Erythroblast (primary cell): Measurements from ENCODE around the gene SUSD5.
"Not testable (repeated sequence)": the region's sequence is repeated elsewhere in the genome, so short reads cannot be mapped to it uniquely, and the experiment has no call there.

Experiments
- DNase-seq, 2 experiments: peaks; one replicate each; lab custom pipeline; 2025; lab: John Stamatoyannopoulos, UW
- GATA1 ChIP-seq: IDR thresholded peaks from 2 replicates; pipeline ENCODE4 v1.6.1; 2011; ENCODE audit warnings: low read depth, mild to moderate bottlenecking, control low read depth, low read length, moderate library complexity
- POLR2A ChIP-seq: IDR thresholded peaks from 2 replicates; pipeline ENCODE4 v1.6.1; 2011; ENCODE audit warnings: mild to moderate bottlenecking, low read length

Gene SUSD5

DNA sequence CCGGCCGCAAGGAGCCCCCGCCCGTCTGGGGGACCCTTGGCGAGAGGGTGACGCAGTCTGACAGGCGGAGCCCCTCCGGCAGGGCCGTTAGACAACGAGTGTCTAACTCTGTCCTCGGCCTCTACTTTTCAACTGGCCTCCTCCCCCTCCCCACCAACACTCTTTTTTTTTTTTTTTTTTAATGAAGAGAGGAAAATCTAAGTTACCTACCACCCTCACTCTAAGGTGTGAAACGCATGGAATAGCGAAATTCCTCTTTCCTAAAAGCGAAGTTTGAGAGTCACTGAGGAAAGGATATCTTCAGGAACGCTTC, 521 bp upstream of the SUSD5 start:
- no peak for DNase-seq
- no peak for TF ChIP-seq GATA1
- no peak for TF ChIP-seq POLR2A

DNA sequence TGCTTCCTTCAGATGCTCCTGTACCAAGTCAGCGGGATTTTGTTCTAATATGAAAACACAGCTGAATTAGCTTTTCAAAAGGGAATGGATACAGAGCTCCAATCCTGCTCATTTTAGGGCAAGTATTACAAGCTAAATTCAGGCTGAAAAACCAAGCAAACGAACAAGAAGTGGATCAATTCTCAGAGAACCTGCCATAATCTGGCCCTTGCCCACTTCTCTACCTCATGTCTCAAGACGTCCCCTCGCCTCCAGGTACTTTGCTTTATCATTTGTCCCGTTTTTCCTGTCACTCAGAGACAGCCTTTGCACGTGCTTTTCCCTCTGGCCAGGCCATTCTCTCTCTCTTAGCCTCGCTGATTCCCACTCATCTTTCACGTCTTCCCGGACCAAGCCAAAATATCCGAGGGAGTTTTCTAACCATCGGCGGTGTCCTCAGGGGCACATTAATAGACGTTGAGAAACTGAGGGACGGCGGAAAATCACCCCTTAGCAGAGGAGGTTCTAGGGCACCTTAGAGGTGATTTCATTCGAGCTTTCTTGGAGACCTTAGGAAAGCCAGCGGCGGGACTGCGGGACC, 654 bp downstream of the SUSD5 start:
- no peak for DNase-seq

DNA sequence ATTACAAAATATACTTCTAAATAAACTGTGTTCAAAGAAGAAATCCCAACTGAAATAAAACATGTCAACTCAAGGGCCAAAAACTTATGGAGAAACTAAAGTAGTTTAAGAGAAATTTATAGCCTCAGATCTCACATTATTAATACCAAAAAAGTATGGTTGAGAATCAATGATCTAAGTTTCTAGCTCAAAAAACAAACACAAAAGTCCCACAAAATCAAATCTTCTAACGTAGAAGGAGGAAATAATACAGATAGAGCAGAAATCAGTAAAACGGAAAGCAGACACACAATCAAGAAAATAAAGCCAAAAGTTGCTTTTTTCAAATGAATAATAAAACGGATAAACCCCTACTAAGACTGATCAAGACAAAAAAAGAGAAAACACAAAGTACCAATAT, 2.9 kb downstream of the SUSD5 start:
- TF ChIP-seq POLR2A: no peak
- no peak for DNase-seq

More for the DNA sequence above, 654 bp downstream of the SUSD5 start:
- TF ChIP-seq POLR2A: no peak
- no peak for TF ChIP-seq GATA1

DNA sequence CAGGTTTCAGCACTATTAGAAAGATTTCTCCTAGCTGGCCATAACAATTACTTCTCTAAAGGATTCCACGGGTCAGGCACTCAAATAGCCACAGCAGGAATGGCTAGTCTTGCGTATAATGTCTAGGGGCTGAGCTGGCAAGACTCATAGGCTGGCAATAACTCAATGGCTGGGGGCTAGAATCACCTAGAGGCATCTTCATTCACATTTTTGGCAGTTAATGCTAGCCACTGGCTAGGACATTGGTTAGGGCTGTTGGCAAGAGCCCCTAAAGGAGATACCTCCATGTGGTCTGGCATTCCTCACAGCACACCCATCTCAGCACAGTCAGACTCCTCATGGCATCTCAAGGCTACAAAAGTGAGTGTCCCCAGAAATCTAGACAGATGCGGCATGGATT, 6.2 kb downstream of the SUSD5 start:
- TF ChIP-seq GATA1: no peak
- TF ChIP-seq POLR2A: no peak
- no peak for DNase-seq

DNA sequence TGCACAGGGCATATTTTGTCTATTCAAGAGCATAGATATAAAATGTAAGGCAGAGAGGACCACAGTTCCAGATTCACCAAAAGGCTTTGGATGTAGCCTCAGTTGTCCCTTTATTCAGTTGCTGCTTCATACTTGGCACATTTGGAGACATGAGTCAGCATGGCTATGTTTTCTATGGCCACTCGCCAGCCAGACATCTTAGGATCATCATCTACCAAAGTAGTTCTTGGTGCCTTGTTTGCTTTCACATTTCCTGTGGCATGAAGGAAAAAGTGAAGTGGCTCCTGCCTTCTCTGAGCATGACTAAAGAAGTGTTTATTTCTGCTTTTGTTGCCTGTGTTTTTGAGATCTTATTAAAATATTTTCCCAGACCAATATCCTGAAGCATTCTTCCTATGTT, 7.2 kb downstream of the SUSD5 start:
- no peak for DNase-seq
- TF ChIP-seq GATA1: no peak

DNA sequence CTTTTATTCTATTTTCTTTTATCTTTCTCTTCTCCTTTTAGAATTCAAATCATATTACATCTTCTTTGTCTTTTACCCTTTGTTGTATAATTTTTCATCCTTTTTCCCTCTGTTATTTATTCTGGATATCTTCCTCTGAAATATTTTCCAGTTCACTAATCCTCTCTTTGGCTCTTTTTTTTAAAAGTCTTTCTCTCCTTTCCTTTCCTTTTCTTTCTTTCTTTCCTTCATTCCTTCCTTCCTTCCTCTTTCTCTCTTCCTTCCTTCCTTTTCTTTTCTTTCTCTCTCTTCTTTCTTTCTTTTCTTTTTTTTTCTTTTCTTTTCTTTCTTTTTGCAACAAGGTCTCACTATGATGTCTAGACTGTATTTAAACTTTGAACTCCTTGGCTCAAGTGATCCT, 9.3 kb downstream of the SUSD5 start:
- TF ChIP-seq POLR2A: no peak
- no peak for TF ChIP-seq GATA1
- DNase-seq: no peak

DNA sequence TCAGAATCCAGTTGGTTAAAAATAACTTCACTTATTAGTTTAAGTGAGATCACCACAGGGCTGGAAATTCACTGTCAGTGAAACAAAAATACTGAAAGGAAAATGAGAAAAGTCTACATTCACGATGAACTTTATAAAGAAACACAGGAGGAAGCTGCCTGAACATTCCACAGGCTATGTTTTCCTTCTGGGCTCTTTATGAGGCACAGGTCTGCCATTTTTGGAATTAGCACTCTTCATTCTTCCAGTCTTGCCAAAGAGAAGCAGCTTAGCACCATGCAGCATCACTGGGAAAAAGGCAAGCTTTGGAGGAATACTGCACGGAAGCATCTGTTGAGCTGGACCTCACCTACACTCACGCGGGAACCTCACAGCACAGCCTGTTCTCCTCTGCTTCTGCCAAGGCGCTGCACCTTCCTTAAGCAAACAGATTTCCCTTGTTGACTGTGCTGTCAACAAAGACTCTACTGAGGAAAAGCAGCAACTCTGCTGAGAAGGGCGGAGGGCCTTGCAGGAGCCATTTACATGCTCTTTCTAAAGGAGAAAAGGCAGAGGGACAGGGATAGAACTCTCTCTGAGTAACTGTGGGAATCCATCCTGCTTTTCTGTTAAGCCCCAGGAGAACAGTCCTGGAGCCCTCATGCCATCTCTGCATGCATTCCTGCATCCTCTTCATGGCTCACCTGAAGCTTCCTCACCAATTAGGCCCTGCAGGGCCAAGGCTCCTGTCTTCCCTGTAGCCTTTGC, 15.7 kb downstream of the SUSD5 start:
- no peak for TF ChIP-seq GATA1
- TF ChIP-seq POLR2A: no peak
- no peak for DNase-seq

DNA sequence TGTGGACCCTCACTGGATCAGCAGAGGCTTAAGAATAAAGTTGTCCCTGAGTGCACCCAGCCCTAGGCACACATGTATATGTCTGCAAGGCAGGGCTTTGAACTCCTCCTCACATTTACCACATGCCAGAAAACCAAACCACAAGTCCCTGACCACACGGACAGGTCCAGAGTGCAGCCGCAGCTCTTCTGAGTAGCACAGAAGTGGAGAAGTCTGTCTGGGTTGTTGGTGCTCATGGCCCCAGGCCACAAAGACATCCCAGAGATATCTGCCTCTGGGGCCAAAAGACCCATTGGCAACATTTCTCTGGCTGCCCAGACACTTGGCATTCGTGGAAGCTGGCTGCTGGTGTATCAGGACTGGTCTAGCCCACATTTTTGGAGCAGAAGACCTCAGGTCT, 17.4 kb downstream of the SUSD5 start:
- TF ChIP-seq POLR2A (no peak), GATA1 (no peak)
- no peak for DNase-seq

DNA sequence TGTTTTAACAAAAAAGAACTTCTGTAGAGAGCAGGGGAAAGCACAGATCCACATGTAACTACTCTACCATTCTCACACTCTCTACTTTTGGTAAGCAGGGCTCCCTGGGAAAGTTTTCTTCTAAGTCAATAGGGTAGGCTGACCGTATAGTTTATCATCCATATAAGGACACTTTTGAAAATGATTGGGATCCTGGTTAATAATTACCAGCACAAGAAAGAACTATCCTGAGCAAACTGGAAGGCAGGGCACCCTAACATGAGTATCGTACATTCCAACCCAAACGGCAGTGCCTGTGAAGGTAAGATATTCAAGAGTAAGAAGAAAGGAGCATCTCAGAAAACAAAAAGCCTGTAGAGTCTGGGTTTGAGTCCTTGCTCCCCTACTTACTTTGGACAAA, 22.1 kb downstream of the SUSD5 start:
- no peak for DNase-seq
- TF ChIP-seq POLR2A: no peak
- TF ChIP-seq GATA1: no peak

DNA sequence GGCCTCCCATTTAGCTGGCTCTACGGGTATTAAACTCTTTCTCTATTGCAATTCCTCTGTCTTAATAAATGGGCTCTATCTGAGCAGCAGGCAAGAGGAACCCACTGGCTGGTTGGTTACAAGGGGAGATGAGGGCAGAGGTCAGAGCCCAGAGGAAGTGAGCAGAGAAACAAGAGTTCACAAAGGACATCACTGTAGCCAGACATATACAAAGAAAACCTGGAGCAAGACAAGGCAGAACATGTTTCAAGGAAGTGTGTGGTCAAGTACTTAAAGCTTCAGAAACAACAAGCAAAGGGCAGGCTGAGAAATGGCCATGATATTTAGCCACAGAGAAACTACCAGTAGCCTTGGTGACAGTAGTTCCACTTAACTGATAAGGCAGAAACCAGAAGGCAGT, 24.3 kb downstream of the SUSD5 start:
- DNase-seq: no peak
- no peak for TF ChIP-seq POLR2A
- TF ChIP-seq GATA1: no peak

DNA sequence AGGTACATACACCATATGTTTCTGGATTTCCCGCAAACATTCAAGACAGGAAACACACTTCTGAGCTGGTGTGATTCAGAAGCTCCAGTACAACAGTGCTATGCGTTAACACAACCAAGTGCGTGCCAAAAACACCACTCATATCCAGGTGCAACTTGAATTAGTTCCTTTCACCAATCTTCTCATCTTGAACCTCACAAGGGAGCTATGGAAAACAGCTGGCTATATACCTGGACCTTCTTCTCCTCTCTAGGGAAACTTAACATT, 31.3 kb downstream of the SUSD5 start:
- no peak for DNase-seq
- TF ChIP-seq POLR2A (no peak), GATA1 (no peak)

DNA sequence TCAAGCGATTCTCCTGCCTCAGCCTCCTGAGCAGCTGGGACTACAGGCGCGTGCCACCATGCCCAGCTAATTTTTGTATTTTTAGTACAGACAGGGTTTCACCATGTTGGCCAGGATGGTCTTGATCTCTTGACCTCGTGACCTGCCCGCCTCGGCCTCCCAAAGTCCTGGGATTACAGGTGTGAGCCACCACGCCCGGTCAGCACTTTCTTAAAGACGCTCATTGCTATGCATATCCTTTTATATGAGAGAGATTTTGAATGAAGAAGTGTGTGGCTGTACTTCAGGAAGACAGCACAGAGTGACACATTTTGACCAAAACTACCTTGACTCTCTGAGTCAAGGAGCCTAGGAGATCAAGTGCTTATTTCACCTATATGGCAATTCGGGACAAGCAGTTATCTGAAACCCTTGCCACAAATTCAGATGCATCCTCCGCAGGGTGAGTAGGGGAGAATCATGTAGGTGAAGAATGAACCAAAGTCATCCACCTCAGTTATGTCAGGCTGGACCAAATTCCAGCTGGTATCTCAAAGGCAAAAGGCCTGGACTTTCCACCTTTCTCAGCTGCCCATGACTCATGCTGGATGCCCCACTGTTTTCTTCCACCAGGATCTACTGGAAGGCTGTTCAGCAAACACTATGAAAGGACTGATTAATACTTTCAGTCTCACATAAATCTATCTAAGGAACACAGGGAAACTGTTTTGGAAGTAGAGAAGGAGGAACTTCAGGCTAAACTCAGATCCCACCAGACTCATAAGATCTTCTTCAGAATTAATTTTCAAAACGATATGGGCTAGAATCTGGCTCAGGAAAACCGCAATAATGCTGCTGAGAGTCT, 31.9 kb downstream of the SUSD5 start:
- DNase-seq: no peak
- TF ChIP-seq GATA1 (no peak), POLR2A (no peak)

DNA sequence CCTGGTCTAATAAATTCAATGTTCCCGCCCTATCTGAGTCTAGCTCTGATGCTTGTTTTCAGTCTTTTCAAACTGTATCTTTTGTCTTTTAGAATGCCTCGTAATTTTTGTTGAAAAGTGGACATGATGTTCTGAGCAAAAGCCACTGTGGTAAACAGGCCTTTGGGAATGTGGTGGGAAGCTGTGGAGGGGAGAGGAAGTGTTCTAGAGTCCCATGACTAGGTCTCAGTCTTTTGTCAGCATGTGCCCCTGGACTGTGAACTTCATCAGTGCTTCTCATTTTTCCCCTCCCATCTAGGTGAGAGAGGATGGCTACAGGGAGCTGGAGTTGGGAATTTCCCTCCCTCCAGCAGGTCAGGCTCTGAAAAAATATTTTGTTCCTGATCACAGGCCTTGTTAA, 33.7 kb downstream of the SUSD5 start:
- no peak for TF ChIP-seq GATA1
- TF ChIP-seq POLR2A: no peak
- DNase-seq: no peak

DNA sequence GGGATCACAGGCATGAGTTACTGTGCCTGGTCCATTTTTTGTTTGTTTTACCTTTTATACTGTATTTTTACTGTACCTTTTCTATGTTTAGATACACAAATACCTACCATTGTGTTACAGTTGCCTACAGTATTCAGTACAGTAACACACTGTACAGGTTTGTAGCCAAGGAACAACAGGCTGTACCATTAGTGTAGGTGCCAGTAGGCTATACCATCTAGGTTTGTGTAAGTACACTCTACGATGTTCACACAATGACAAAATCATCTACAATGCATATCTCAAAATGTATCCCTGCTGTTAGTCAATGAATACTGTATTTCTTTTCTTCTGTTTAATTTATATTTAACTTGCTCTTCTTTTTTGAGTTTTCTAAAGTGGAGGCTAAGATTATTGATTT, 37.0 kb downstream of the SUSD5 start:
- DNase-seq: not testable (repeated sequence)

DNA sequence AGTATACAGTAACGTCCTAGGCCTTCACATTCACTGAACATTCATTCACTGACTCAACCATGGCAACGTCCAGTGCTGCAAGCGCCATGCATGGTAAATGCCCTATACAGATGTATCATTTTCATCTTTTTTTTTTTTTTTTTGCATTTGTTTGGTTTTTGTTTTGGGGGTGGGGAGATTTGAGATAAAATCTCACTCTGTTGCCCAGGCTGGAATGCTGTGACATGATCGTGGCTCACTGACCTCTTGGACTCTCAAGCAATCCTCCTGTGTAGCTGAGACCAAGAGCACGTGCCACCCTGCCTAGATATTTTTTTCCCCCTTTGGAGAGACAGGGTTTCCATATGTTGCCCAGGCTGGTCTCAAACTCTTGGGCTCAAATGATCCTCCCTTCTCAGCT, 37.4 kb downstream of the SUSD5 start:
- no peak for DNase-seq
- TF ChIP-seq GATA1: no peak
- no peak for TF ChIP-seq POLR2A
